HG03469 (cell line): ENCODE results near the gene TNFRSF4.
"Not testable (repeated sequence)": the region's sequence is repeated elsewhere in the genome, so short reads cannot be mapped to it uniquely, and the experiment has no call there.

ENCODE experiments used
- ATAC-seq: cut with Tn5 transposase; IDR thresholded peaks from one replicate; pipeline ENCODE4 v1.9.1; 2021; ENCODE audit warnings: mild to moderate bottlenecking, moderate library complexity, moderate number of reproducible peaks; ENCODE audit not compliant: unreplicated experiment

Gene TNFRSF4

DNA sequence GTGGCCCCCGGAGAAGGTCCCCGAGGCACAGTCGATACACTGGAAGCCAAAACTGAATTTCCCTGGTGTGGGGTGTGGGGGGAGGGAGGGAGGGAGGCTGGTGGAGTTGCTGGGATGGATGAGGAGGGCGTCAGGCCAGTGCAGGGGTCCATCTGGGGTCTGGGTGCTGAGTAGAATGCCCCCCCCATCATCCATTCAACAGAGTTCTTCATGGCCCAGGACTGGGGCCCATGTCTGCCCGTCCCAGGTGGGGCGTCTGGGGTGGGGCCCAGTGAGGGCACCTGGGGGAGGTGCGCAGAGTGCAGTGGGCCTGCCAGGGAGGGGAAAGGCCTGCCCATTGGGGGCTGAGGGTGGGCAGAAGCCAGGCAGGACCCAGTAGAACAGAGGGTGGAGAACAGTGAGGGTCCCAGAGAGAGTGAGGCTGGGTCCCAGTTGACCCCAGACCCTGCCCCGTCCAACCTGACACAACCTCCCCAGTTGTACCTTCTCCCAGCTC lies 9.5 kb downstream of the TNFRSF4 start:
- no peak for ATAC-seq

DNA sequence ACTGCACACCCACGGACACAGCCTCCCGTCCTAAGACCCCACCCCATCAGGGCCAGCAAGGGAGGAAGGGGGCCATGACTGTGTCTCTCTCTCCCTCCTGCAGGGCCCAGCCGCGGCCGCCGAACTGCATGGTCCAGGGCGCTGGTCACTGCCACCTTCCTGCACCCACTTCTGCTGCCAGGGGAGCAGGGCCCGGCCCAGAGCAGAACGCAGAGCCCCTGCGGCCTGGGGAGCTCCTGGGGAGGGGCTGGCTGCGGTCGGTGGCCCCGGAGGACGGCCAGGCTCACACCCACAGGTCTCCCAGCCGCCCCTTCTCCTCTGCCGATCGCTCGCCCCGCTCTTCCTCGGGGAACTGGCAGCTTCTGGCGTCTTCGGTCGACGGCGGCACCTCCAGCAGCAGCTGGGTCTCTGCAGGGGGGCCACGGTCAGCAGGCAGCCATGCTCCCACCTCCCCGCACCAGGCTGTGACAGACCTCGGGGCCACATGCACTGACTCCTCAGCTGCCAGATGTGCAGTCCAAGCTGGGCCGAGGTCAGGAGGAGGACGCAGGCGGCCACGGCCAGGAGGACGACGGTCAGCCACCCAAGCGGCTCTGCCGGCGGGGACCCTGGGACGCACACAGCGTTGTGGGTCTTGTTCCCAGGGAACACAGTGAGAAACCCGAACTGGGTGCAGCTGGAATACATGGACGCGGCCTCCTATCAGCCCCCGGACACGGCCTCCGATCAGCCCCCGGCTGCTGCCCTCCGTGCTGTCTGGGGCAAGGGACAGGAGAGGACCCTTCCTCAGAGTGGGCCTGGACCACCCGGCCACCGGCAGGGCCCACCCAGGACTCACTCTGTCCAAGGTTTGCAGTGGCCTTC lies 10.2 kb downstream of the TNFRSF4 start:
- no peak for ATAC-seq

- ATAC-seq: no peak
Measured at GRCh38 chr1:1202831-1203560, 11.0 kb downstream of the TNFRSF4 start.

DNA sequence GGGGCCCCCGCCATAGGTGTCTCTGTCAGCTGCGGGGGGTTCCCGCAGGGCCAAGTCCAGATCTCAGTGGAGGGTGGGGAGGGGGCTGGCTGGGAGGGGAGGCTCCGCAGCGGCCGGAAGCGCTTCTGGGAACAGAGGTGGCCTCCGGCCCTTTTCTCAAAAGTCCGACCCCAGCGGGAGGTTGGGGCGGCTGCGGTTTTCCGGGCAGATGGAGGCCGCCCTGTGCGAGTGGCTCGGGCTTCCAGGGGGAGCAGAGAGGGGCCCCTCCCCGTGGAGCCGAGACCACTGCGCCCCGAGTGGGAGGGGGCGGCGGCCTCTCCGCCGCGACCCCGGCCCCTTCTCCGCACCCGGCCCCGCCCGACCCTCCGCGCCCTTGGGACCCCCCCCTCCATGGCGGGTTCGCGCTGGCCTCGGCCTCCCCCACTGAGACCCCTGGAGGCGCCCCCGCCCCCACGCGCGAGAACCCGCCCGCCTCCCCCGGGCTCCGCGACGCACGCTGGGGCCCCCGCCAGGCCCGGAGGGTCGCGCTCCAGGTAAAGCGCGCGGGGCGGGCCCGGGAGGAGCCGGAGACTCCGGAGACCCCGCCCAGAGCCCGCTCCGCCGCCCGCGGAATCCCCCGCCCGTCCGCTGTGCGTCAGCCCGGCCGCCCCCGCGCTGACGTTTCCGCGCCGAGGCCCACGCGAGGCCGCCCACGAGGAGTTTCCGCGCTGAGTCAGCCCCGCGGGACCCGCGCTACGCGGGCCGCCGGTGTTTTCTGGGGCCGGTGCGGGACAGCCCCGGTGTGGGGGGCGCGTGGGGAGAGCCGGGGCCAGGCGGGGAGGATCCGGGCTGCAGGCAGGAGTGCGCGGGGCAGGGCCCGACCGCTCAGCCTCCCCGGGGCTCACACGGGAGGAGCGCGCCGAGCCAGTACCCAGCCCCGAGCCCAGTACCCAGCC lies 12.8 kb downstream of the TNFRSF4 start:
- ATAC-seq: no peak

DNA sequence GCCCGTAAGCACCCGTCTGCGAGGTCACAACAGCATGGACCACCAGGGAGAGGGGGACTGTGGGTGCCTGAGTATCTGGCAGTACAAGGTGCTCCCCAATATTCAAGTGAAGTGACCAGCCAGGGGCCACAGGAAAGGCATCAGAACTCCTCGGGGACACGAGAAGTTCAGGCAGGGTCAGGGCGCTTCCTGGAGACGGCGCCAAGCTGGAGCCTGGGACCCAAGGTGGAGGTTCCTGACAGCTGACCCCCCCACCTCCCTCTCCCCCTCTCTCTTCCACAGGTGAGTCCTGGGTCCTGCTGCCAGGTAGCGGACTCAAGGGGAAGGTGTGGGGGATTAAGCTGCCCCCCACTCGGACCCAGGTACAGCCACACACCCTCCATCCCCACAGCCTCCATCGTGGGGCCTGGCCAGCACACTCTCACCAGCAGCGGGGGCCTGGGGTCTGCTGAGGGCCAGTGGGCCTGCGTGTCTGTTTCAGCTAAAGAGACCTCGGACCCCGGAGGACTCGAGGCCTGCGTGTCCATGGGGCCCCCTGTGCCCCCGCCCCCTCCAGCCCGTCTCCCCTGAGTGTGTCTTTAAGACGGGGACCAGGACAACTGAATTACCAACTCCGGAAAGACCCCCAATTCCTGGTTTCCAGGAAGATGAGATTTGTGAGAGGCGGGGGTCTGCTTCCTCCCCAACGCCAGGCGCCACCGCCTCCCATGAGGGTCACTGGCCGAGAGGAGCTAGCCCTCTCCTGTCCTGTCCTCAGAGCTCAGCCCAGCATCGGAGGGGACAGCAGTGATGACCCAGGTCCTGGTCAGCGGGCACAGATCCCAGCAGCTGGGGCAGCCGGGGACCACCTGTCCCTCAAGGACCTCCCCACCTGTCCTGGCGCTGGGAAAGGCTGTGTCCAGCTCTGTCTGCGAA lies 13.7 kb downstream of the TNFRSF4 start:
- no peak for ATAC-seq

DNA sequence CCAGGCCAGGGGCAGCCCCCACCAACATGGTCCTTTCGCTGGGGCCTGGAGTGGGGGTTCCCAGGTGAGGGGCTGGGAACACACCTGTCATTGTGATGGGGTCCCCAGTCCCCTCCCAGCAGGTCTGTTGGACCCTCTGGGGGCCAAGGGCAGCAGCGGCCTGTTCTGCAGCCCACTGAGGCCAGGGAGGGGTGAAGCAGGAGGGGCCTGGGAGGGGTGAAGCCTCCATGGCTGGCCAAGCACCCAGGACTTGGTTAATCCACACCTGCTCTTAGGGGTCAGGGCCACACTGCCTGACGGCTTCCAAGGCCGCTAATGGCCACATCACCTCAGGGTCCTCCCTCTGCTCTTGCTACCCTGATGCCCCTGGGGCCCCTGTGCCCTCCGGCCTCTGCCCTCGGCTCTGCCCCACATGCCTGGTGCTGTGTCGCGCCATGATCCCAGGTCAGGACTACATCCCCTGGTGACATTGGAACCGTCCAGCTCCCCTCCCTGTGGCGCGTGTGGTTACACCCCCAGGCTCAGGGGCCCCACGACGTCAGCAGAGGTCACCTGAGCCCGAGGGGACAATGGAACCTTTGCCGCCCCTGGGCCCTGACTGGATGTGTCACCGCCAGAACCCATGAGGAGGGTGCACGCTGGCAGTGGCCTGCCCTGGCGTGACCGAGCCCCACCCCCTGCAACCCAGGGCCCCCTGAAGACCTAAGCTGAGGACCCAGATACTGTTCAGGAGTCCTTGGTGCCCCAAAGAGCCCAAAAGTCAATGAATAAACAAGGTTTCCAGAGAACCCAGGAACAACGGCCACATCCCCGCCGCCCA lies 14.6 kb downstream of the TNFRSF4 start:
- ATAC-seq: no peak

DNA sequence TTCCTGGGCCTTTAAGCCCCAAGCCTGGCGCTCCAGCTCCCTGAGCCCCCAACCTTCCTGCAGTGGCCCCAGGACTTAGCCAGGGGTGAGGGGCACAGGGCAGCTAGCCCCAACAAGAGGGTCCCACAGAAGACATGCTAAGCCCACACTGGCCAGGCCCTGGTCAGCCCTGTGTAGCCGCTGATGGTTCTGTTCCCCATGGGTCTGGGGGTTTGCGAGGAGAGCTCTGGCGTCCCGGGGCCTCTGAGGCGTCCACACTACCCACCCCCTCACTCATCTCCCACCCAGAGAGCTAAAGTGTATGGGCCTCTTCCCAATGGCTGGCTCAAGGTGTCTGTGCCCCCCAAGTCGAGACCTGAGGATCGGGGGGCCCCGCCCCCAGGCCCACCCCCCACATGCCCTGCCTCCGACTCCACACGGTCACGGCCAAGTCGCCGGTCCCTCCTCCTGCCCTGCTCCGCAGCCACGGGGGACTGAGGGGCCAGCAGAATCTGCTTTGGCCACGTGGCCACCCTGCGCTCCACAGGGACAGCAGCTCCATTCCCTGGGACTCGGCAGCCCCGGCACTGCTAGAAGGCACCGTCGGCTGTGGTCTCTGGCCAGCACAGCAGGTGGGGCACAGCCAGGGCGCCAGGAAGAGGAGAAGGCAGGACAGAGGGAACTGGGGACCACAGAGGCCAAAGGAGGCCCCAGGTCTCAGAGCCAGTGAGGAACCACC lies 15.4 kb downstream of the TNFRSF4 start:
- ATAC-seq: no peak

DNA sequence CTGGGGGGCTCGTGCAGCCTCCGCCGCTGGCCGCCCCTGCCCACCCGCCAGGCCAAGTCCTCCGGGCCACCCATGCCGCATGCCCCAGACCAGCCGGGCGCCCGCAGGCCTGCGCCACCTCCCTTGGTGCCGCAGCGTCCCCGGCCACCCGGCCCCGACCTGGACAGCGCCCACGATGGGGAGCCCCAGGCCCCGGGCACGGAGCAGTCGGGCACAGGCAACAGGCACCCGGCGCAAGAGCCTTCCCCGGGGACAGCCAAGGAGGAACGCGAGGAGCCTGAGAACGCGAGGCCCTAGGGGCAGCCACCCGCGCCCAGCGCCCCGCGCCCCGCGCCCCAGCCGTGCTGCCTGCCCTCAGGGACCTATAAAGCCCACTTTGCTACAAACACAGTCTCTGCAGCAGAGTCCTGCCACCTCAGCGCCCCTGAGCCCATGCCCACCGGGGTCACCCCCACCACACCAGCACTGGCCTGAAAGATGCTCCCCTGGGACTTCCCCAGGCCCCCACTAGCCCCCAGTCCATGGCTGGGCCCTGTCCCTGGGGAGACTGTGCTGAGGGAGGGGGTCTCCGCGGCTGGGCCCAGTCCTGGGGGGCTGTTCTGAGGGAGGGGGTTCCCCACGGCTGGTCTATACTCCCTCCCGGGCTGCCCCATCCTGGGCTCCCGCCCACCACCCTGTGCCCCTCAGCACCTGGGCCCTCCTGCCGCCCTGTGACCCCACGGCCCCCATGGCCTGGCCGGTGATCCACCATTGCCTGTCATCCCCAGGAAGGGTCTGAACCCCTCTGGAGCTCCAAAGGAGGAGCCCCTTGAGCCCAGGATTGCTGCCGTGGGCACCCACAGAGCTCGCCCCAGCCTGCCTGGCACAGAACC lies 16.2 kb downstream of the TNFRSF4 start:
- ATAC-seq: no peak

GRCh38 chr1:1197188-1197500 lies 16.8 kb downstream of the TNFRSF4 start:
- ATAC-seq: no peak

GRCh38 chr1:1196431-1197187 lies 17.3 kb downstream of the TNFRSF4 start:
- no peak for ATAC-seq

DNA sequence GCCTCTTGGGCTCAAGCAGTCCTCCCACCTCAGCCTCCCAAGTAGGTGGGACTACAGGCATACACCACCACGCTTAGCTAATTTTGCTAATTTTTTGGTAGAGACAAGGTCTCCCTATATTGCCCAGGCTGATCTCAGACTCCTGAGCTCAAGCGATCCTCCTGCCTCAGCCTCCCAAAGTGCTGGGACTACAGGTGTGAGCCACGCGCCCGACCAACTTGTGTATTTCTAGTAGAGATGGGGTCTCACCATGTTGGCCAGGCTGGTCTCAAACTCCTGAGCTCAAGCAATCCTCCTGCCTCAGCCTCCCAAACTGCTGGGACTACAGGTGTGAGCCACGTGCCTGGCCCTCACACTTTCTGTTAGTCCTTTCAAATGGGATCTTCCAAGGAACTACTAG lies 18.2 kb downstream of the TNFRSF4 start:
- ATAC-seq: not testable (repeated sequence)

GRCh38 chr1:1194723-1195122 lies 19.2 kb downstream of the TNFRSF4 start:
- ATAC-seq: no peak

DNA sequence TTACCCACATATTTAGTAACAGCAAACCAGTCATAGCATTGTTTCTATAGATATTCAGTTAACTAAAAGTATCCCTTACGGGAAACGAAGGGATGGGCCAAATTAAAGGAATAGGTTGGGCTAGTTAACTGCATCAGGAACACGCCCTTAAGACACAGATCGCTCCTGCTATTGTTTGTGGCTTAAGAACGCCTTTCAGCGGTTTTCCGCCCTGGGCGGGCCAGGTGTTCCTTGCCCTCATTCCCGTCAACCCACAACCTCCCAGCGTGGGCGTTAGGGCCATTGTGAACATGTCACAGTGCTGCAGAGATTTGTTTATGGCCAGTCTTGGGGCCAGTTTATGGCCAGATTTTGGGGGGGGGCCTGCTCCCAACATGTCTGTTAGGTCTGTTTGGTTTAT lies 22.2 kb downstream of the TNFRSF4 start:
- no peak for ATAC-seq

DNA sequence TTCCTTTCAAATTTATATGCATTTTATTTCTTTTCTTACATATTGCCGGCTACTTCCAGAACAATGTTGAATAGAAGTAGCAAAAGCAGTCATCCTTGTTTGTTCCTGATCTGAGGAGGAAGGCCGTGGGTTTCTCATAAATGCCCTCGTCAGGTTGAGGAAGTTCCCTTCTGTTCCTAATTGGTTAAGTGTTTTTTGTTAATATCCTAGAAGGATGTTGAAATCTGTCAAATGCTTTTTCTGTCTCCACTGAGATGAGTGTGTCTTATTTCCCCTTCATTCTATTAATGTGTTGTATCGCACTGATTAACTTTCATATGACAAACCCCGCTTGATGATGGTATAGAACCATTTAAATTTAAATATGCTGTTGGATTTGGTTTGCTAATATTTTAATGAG lies 24.8 kb downstream of the TNFRSF4 start:
- ATAC-seq: no peak

DNA sequence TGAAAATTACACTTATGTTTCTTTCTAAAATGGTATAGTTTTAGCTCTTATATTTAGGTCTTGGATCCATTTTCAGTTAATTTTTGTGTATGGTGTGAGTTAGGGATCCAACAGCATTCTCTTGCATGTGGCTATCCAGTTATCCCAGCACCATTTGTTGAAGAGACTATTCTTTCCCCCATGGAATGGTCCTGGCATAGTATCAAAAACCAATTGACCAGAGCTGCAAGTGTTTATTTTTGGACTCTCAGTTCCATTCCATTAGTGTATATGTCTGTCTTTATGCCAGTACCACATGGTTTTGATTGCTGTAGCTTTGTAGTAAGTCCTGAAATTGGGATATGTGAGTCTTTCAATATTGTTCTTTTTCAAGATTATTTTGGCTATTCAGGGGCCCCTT lies 26.0 kb downstream of the TNFRSF4 start:
- ATAC-seq: no peak

GRCh38 chr1:1185101-1185765 lies 28.7 kb downstream of the TNFRSF4 start:
- ATAC-seq: no peak
